HG02798 (cell line): ENCODE results near the gene MYO9A.
"Not testable (repeated sequence)": the region's sequence is repeated elsewhere in the genome, so short reads cannot be mapped to it uniquely, and the experiment has no call there.

Experiments used
- ATAC-seq: cut with Tn5 transposase; IDR thresholded peaks from one replicate; pipeline ENCODE4 v1.9.1; 2021; ENCODE audit warnings: mild to moderate bottlenecking; ENCODE audit not compliant: unreplicated experiment, poor library complexity

Gene MYO9A

GRCh38 chr15:72092691-72093090, 25.3 kb downstream of the MYO9A start:
- no peak for ATAC-seq

GRCh38 chr15:72092006-72092405, 25.9 kb downstream of the MYO9A start:
- no peak for ATAC-seq

- ATAC-seq, result no peak
These were observed 30.9 kb downstream of the MYO9A start for GRCh38 chr15:72086920-72087648.

GRCh38 chr15:72086010-72086697, 31.8 kb downstream of the MYO9A start:
- ATAC-seq, result no peak

GRCh38 chr15:72082176-72082575, 35.8 kb downstream of the MYO9A start:
- ATAC-seq, result no peak

- no peak for ATAC-seq
These were observed 39.1 kb downstream of the MYO9A start for GRCh38 chr15:72078887-72079286.

GRCh38 chr15:72077950-72078349, 40.0 kb downstream of the MYO9A start:
- ATAC-seq, result no peak

GRCh38 chr15:72074335-72075060, 43.5 kb downstream of the MYO9A start:
- no peak for ATAC-seq

- ATAC-seq, result not testable (repeated sequence)
These were observed 46.5 kb downstream of the MYO9A start for GRCh38 chr15:72071448-72071825.

- no peak for ATAC-seq
These were observed 47.0 kb downstream of the MYO9A start for GRCh38 chr15:72070817-72071447.

GRCh38 chr15:72068856-72069255, 49.1 kb downstream of the MYO9A start:
- ATAC-seq, result no peak

GRCh38 chr15:72065801-72066200, 52.1 kb downstream of the MYO9A start:
- no peak for ATAC-seq

- no peak for ATAC-seq
These were observed 54.8 kb downstream of the MYO9A start for GRCh38 chr15:72063186-72063585.

GRCh38 chr15:72062319-72062718, 55.6 kb downstream of the MYO9A start:
- ATAC-seq, result no peak

- no peak for ATAC-seq
These were observed 57.2 kb downstream of the MYO9A start for GRCh38 chr15:72060687-72061250.

- ATAC-seq, result no peak
These were observed 59.4 kb downstream of the MYO9A start for GRCh38 chr15:72058585-72058984.

- no peak for ATAC-seq
These were observed 60.3 kb downstream of the MYO9A start for GRCh38 chr15:72057548-72058091.

- ATAC-seq, result not testable (repeated sequence)
These were observed 61.7 kb downstream of the MYO9A start for GRCh38 chr15:72056217-72056616.

GRCh38 chr15:72053297-72053696, 64.7 kb downstream of the MYO9A start:
- ATAC-seq, result not testable (repeated sequence)

GRCh38 chr15:72050700-72051099, 67.2 kb downstream of the MYO9A start:
- ATAC-seq, result no peak
